Stimulated activated CD4-positive, alpha-beta T cell treated with anti-CD3 and anti-CD28 coated beads, Interleukin-12 subunit alpha, Interleukin-12 subunit beta, amount 100 ng/mL, for 4 hours (primary cell): ENCODE data around the gene TSPAN15.
"Not testable (repeated sequence)": the region's sequence is repeated elsewhere in the genome, so short reads cannot be mapped to it uniquely, and the experiment has no call there.

ENCODE experiments used
- DNase-seq: peaks from one replicate; pipeline ENCODE4 v3.0.0-alpha.2; 2020

TSPAN15 gene

DNA sequence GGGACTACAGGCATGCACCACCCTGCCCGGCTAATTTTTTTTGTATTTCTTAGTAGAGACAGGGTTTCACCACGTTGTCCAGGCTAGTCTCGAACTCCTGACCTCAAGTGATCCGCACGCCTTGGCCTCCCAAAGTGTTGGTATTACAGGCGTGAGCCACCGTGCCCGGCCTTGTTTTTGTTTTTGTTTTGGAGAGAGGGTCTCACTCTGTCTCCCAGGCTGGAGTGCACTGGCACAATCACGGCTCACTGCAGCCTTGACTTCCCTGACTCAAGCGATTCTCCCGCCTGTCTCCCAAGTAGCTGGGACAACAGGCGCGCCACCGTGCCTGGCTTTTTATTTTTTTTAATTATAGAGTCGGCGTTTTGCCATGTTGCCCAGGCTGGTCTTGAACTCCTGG lies 870 bp upstream of the TSPAN15 start:
- DNase-seq = not testable (repeated sequence)

DNA sequence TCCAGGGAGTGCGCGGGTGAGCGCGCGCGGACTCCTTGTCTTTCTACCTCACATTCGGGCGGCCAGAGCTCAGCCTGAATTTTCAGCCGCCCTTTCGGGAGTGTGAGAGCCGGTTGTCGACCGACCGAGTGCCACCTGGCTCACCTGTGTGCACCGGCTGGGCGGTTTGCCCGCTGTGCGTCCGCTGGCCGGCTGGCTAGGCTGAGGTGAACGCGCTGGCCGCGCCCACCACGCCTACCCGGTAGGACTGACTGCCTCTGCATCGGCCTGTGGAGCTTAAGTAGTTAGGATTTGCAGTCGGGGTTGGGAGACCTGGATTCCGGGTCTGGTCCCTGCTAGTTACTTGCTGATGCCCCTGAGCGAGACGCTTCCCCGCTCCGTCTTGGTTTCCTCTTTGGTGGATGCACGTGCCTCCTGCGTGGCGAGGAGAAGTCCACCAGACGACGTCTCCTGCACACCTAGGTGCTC lies 553 bp downstream of the TSPAN15 start:
- no peak for DNase-seq

GRCh38 chr10:69452676-69453415 lies 1.6 kb downstream of the TSPAN15 start:
- no peak for DNase-seq

DNA sequence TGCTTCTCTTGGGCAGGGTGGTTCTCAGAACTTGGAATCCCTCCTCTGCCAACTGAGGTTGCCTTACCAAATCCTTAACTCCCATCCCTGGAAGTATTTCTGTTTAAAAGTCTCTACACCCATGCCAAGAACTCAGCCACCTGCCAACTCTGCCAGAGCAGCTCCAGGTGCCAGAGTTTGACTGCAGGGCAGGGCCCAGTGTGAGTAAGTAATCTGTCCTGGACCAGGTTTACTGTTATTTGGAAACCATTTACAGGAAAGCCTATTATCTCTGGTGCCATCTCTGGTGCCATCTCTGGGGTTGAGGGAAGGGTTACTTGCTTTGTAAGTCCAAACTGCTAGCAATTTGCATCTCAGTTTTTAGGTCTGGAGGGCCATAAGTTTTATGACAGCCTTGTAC lies 2.5 kb downstream of the TSPAN15 start:
- DNase-seq = no peak

DNA sequence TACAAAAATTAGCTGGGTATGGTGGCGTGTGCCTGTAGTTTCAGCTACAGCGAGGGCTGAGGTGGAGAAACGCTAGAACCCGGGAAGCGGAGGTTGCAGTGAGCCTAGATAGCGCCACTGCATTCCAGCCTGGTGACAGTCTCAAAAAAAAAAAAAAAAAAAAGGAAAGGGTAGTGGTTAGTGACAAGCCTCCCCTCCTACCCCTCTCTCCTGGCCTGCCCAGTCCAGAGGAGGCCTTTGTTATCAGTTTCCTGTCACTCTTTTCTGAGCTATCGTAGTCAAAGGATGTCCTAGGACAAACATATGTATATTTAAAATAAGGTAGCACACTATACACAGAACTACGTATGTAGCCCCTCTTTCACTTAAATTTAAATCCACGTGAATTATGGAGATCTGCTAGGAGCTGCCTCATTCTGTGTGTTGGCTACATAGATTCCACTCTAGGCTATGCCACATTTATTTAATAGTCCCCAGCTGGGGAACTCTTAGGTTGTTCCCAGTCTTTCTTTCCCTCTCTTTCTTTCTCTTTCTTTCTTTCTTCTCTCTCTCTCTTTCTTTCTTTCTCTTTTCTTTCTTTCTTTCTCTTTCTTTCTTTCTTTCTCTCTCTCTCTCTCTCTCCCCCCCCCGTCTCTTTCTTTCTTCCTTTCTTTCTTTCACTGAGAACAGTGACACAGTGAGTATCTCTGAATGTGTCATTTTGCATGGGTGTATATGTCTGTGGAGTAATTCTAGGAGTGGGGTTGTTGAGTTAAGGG lies 3.9 kb downstream of the TSPAN15 start:
- DNase-seq = no peak

DNA sequence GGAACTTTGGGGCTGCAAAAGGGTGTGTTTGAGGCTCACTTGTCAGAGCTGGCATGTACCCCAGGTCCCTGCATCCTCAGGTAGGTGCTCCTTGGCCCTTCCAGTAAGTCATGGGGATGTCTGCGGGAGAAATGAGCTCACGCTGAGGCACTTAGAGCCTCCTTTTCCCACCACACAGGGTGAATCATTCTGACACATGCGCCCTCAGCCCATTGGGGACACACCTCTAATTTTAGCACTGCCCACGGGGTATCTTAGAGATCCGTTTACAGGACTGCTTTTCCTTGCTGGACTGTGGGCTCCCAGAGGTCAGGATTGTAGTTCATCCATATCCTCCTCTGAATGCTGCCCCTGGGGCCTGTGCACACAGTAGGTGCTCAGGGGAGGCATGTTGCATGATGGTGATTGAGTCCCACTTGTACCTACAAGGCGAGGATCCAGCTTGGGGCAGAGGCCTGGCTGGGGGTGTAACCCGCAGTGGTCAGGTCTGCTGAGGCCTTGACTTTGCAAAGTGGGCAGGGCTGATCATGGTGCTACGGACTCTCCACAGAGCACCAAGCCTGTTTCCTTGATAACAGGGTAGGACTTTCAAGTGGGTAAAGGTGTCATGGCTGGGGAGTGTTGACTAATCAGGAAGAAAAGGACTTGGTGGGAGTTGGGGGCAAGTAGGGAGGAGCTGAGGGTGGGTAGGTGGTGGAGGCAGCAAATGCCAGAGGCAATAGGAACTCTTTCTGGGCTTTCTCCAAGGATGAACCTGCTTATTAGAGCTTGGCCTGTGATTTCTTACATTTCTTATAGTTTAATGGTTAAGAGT lies 5.8 kb downstream of the TSPAN15 start:
- no peak for DNase-seq

DNA sequence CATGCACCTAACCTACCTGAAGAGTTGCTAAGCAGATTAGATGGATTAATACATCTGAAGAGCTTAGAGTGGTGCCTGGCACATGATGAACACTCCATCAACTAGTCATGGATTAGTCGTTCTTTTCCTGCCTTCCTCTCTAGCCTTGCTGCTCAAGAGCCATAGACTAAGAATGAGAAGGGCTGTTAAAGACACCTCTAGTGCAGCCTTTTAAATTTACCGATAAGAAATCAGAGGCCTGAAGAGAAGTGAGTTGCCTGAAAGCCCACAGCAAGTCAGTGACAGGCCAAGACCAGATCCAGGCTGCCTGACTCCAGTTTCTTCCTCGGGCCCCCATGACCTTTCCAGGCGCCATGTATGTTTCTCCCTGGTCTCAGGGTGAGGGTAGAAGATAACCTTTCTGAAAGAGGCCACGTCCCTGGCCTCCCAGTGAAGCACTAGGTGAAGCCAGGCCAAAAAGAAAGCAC lies 6.5 kb downstream of the TSPAN15 start:
- DNase-seq = no peak

GRCh38 chr10:69458430-69459100 lies 7.3 kb downstream of the TSPAN15 start:
- DNase-seq = no peak

GRCh38 chr10:69459101-69459790 lies 8.0 kb downstream of the TSPAN15 start:
- no peak for DNase-seq

- no peak for DNase-seq
Measured at GRCh38 chr10:69459893-69460575, 8.8 kb downstream of the TSPAN15 start.

- DNase-seq = no peak
Measured at GRCh38 chr10:69460576-69461242, 9.4 kb downstream of the TSPAN15 start.

GRCh38 chr10:69461243-69462025 lies 10.2 kb downstream of the TSPAN15 start:
- no peak for DNase-seq

DNA sequence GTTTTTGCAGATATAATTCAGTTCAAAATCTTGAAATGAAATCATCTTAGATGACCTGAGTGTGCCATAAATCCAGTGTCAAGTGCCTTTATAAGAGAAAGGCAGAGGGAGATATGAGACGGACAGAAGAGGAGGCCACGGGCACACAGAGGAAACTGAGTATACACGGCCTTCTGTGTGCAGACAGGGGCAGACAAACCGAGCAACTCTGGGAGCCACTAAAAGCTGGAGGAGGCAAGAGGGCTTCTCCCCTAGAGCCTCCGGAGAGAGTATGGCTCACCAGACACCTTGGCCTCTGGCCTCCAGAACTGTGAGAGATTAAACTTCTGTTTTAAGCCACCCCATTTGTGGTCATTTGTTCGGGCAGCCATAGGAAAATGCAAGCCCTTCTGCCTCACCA lies 12.6 kb downstream of the TSPAN15 start:
- DNase-seq = no peak

DNA sequence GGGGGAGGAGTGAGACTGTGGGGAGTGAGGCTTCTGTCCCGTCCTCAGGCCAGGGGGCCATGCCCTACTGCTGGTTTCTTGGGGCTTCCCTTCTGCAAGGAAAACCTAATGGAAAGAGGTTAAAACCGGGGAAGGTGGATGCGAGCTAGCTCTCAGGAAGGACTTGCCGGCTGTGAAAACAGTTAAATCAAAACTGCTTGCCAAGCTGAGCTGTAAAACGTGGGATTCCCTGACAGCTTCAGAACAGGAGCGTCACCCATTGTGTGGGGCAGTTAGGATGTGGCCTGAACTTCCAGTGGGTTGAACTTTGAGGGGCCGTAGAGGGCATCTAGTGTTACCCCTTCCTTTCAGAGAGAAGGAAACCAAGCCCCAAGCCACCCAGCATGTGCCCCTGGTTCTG lies 13.1 kb downstream of the TSPAN15 start:
- DNase-seq = no peak

- no peak for DNase-seq
Measured at GRCh38 chr10:69464801-69465401, 13.6 kb downstream of the TSPAN15 start.

DNA sequence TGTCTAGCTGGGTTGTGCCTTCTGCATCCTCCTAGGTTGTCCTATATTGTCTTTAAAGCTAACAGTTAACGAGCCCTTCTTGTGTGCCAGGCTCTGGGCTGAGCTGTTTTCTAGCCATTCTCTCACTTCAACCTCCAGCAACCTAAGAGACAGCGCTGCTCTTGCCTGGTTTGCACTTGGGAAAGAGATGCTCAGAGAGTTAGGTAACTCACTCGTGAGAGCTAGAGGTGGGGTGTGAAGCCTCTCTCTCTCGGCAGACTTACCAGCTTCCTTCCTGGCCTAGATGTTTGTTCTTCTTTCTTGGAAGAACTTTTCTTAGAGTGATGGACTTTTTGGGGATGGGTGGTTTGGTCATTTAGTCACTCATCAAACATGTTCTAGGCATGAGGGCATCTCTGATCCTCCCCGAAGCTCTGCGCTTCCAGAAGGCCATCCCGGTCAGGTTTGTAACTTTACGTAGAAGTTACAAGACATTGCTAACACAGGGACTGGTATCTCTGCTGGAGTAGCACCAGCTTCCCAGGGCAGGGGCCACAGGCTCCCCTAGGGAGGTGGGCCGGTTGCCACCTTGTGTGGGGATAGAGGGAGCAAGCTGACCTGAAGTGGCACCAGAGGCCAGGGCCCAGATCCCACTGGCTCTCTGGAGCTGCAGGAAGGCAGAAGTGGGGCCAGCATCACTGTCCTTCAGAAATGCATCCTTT lies 14.3 kb downstream of the TSPAN15 start:
- no peak for DNase-seq

DNA sequence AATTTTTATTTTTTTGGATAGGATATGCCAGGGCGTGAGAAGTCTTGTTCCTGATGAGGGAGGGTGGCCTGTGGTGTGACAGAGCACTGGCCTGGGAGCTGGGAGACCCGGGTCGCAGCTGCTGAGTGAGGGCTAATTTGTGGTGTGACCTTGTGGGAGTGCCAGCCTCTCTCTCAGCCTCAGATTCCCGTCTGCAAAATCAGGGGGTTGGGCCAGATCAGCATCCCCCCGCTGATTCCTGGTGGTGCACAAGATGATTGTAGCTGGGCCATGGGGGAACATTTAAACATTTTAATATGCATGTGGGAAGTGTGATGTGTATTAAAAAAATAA lies 14.9 kb downstream of the TSPAN15 start:
- DNase-seq = no peak

GRCh38 chr10:69466689-69467088 lies 15.4 kb downstream of the TSPAN15 start:
- DNase-seq = no peak
